GM12892 (cell line): ENCODE data around the gene ABCD4.

ENCODE experiments used
- POLR2A ChIP-seq: IDR thresholded peaks from 2 replicates; pipeline ENCODE4 v1.6.1; 2011; ENCODE audit warnings: low read depth, low read length, control low read depth
- POLR2AphosphoS5 ChIP-seq: IDR thresholded peaks from 2 replicates; pipeline ENCODE4 v1.6.1; 2011; ENCODE audit warnings: low read depth, low read length, control low read depth

GRCh38 chr14:74237441-74237840, 65.3 kb downstream of the ABCD4 start:
- TF ChIP-seq POLR2A (no peak), POLR2AphosphoS5 (no peak)
